Suppressor macrophage treated with lipopolysaccharide for 4 hours (primary cell): ENCODE data around the gene RPL18.
A peak's percentile ranks its signal among the peaks of the same experiment; 100 is the strongest.

ENCODE experiments used
- DNase-seq: peaks from one replicate; pipeline ENCODE4 v3.0.0-alpha.2; 2020

The RPL18 gene

GRCh38 chr19:48629599-48630295 is 10.8 kb upstream of the RPL18 start:
- no peak for DNase-seq

GRCh38 chr19:48629297-48629598 is 10.3 kb upstream of the RPL18 start:
- DNase-seq: no peak

GRCh38 chr19:48628486-48629296 is 9.7 kb upstream of the RPL18 start:
- DNase-seq: no peak

GRCh38 chr19:48627865-48628314 is 8.9 kb upstream of the RPL18 start:
- no peak for DNase-seq

- no peak for DNase-seq
Measured at GRCh38 chr19:48627201-48627864, 8.4 kb upstream of the RPL18 start.

GRCh38 chr19:48625891-48626327 is 6.9 kb upstream of the RPL18 start:
- no peak for DNase-seq

GRCh38 chr19:48624791-48625723 is 6.1 kb upstream of the RPL18 start:
- DNase-seq: no peak

- DNase-seq: peak; percentile 91
Measured at GRCh38 chr19:48624067-48624594, 5.2 kb upstream of the RPL18 start.

GRCh38 chr19:48623556-48624066 is 4.6 kb upstream of the RPL18 start:
- no peak for DNase-seq

- DNase-seq: no peak
Measured at GRCh38 chr19:48619692-48620585, 961 bp upstream of the RPL18 start.

- no peak for DNase-seq
Measured at GRCh38 chr19:48618278-48618915, 581 bp downstream of the RPL18 start.

GRCh38 chr19:48617146-48617937 is 1.6 kb downstream of the RPL18 start:
- no peak for DNase-seq

- DNase-seq: no peak
Measured at GRCh38 chr19:48616491-48617056, 2.4 kb downstream of the RPL18 start.

GRCh38 chr19:48616041-48616436 is 2.9 kb downstream of the RPL18 start:
- no peak for DNase-seq

GRCh38 chr19:48615231-48616040 is 3.5 kb downstream of the RPL18 start:
- no peak for DNase-seq

- DNase-seq: no peak
Measured at GRCh38 chr19:48614436-48615230, 4.3 kb downstream of the RPL18 start, which contains the start of gene FAM83E. Gene FAM83E (minus strand): TSS chr19:48615076. CDS start chr19:48613372, 1,704 bp downstream.

- no peak for DNase-seq
Measured at GRCh38 chr19:48613852-48614435, 5.0 kb downstream of the RPL18 start.
